HG02678 (cell line): ENCODE data around the gene TARP.

Experiments used
- ATAC-seq: cut with Tn5 transposase; IDR thresholded peaks from one replicate; pipeline ENCODE4 v1.9.1; 2021; ENCODE audit warnings: mild to moderate bottlenecking, moderate library complexity; ENCODE audit not compliant: unreplicated experiment

TARP gene

DNA sequence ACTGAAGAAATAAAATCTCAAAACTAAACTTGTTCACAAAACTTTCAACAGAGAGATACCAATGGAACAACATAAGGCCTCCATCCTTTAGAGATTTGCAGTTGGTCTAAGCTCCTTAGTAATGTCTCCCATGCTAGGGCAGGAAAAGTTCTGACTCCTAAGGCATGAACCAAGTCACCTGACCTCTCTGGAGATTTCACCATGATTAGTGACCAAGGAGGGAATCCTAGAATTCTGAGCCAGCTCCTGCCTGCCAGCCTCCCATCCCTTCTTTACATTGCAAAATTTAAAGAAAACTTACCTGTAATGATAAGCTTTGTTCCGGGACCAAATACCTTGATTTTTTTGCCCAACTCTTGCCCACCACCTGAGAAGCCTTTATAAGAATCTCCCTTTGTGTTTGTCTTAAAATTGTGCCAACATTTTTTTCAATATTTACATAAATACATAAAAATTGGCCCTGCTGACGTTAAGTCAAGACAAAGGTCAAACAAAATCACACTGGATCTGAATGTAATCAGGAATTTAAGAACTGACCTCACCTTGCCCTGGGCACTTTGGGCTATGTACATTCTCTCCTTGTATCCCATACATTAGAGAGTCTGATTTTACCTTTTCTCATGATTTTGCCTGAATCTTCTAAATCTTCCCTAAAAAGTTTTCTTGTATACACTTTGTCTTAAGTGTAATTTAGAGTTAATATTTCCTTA is at the start of gene TARP:
TSS of gene TARP (minus strand) at position 351 of the 710 bp plus-strand sequence.
- no peak for ATAC-seq

DNA sequence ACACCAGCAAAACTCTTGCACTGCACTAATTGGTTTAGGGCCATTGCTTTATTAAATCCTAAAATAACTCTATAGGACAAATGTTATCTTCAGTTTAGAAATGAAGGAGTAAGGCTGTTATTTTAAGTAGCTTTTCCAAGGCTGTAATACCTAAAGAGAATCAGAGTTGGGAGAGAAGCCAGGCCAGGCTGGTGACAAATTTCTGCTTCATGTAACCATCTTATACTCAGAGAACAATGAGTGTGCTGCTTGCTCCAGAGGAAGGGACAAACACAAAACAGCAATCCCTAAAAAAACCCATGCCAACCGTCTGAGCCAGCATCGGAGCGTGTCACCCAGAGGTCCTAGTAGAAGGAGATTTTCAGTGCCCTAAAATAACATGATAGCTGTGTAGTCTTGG is 49.7 kb upstream of the TARP start:
- ATAC-seq, result no peak

DNA sequence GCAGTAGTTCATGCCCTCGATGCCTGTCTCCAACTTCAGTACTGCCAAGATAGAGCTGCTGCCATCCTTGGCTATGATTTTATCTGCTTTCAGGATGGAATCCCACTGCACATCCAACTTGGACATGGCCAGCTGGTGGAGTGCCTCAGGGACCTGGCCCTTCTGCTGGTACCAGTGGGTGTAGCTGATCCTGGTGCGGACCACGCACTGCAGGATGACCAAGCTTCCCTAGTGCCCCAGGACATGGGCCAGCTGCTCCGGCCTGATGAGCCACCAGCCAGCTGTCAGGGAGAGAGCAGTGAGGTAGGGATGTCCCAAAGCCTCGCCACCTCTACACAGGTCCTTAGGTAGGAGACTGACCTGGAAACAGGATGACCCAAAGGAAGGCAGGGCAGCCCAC is 49.0 kb upstream of the TARP start:
- ATAC-seq, result no peak

DNA sequence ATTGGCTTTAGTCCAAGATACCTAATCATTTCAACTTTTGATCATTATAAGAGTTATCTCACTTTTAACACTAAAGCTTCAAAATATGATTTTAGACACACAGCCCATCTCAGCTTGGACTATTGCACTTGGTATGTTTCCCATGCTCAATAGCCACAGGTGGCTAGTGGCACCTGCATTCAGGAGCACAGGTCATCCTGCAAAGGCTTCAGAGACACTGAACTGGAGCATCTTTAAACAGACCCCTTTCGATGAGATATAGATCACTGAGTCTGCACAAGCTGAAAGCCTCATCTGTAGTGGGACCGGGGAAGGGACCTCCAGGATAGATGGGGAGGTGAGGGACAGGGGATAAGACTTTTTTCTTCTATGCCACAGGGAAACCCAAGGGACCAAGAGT is 48.5 kb upstream of the TARP start:
- ATAC-seq, result no peak

DNA sequence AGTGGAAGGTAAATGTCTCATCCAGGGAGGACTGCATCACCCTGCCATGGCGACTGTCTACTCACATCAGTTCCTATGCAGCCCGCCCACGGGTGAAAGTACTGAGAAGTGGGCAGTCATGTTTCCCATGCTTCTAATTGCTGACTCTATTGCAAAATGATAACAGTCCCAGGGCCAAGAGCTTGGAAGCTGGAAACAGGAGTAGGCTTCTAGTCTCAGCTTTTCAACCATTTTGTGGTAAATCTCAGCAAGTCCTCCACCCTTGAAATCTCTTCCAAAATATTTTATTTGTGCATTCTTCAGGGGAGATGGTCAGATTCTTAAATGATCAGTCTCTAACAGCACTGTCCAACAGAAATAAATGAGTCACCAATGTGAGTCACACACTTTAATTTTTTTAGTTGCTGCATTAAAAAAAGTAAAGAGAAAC is 48.1 kb upstream of the TARP start:
- ATAC-seq, result no peak

DNA sequence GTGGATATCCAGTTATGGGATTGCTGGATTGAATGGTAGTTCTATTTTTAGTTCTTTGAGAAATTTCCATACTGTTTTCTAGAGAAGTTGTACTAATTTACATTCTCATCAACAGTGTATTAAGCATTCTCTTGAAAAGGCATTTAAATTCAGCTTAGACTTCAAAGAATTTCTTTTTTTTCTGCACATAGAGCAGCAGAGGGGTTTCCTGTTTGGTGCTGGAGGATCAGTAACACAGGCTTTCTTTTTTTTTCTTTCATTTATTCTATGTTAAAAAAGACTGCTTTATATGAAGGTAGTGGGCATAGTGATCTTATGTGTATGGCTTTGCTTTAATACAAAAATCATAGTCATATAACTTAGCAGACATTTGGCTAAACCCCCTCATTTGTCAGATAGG is 47.6 kb upstream of the TARP start:
- ATAC-seq, result no peak

DNA sequence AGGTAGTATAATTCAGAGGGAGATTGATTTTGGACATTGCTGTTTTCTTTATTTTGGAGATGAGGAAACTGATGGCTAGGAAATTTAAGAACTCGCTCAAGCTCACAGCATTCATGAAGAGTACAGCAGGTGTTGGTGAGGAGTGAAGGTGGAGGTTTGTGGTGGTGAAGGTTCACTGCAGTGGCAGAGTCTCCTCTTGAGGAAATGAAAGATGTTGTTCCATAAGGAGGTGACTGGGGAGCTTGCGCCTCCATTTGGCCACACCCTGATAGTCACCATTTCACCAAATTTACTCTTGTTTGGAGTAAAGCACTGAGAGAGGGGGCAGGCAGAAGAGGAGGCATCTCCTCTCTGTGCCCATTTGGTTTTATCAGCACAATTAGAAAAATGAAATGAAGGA is 46.4 kb upstream of the TARP start:
- no peak for ATAC-seq

DNA sequence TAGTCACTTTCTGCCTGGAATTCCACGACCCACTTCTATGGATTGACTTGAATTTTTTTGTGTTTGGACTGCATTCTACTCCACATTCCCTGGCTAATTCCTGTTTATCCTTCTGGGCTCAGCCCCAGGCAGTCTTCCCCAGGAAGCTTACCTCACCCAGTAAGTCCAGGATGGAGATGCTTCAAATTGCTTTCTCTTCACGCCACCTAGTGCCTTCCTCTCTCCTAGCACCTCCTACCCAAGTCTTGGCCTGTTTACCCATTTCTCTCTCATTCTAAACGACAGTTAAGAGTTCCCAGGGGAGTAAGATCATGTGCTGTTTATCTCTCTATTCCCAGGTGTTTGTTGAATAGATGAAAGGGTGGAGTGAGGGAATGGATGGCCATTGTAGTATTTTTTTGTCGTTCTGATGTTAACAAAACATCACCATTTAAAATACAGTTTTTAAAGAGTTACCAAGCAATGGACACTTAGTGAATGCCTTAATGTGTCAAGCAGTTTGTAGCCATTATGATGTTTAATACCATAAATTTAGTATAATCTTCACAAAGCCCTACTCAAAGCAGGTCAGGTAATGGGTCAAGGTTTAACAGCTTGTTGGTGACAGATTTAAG is 45.5 kb upstream of the TARP start:
- peak; percentile 76 for ATAC-seq

DNA sequence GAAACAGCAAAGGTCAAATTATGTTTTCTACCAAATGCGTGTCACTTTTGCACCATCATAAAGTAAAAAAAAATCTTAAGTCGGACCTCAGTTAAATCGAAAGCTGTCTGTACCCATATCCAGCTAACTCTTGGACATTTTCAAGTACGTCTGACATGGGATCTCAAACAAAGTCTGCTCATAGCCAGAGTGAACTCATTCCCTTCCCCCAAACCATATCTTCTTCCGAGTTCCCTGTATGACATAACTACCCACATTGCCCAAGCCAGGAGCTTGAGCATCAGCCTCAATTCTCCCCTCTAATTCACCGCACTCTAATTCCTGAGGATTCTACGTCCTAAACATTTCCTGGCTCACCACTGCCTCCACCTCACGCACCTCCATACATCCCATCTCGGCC is 44.8 kb upstream of the TARP start:
- ATAC-seq, result no peak

DNA sequence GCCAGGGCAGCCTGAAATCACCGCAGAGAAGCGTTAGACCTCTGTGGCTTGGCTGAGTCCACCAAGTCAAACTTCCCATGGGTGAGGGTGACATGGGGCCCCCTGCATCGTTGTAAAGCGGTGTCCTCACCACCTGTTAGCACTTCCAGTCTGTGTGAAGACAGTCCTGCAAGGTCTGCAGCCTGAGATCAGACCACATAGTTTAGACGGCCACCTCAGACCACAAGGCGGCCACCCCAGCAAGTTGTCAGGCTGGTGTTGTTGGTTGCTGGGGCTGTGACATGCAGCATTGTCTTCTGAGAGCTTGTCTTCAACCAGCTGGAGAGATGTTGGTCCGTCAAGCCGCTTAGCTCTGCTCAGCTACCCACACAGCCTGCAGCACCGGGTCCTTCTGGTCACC is 44.1 kb upstream of the TARP start:
- no peak for ATAC-seq

DNA sequence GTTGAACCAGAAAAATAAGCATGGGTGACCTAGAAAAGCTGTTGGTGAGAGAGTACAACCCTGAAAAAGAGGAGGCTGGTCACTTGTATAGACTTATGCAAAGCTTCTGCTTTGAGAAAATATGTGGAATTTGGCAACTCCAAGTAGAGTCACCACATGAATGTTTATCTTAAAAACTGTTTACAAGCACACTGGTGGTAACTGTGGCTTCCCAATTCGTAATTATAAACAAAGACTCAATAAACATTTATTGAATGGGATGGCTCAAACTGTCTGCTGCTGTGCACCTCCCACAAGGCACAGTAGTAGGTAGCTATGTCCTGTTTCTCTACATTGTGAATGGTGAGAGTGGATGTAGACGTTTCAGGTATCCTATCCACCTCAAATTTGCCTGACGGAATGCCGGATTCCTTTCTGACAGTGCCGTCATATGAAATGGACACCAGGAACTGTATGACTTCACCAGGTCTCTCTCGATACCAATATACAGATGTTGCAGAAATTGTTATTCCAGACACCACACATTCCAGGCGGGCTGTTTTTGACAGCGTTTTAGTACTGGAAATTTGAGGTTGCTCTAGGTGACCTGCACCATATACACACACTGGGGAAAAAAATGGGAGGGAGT is 43.4 kb upstream of the TARP start:
- no peak for ATAC-seq

DNA sequence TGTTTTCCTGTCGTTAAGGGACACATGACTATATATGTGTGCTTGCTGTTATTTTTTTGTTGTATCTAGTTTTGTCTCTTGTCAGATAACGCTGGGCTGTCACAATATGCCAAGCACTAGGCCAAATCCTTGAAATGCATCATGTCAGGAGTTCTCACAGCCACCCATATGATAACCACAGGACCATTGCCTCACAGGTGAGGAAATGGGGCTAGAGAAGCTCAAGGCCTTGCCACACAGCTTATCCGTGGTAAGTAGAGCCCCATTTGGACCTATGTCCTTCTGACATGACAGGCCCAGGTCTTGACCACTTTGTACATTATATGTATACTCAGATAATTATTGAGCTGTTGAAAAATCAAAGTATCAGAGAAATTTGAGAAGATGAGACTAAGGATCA is 42.0 kb upstream of the TARP start:
- ATAC-seq, result no peak

DNA sequence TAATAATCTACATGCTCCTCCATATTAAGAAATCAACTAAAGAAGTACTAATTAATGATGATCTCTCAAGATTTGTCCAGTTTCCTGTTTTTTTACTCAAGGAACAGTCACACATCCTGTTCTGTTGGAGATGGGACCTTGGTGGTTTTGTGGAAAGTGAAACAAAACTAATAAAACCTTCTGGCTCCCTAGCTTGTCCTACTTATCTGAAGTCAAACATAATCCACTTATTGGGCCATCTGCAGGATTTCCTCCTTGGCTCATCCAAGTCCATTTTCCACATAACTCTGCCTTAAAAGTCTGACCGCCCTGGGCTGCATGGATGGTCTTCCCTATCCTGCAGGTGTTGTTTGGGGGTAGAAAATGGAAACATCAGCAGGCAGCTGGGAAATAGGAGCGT is 39.4 kb upstream of the TARP start:
- no peak for ATAC-seq

DNA sequence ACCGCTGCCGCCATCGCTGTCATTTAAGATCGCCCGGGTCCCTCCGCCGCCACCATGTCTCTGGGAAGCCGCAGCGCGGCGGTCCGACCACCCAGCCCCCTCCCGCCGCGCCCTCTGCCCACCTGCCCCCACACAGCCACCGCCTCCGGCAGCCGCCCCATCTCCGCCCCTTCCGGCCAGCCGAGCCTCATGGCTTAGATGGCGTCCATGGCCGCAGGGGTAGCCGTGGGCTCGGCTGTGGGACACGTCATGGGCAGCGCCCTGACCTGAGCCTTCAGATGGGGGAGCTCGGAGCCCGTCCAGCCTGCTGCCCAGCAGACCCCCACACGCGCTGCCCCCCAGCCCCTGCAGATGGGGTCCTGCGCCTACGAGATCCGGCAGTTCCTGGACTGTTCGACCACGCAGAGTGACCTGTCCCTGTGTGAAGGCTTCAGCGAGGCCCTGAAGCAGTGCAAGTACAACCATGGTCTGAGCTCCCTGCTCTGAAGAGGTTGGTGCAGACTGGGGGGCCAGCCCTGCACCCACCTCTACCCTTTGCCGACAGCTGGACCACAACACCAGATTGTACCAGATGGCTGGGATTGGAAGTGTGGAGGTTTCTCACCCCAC is 38.0 kb upstream of the TARP start:
- ATAC-seq, result peak; percentile 66

DNA sequence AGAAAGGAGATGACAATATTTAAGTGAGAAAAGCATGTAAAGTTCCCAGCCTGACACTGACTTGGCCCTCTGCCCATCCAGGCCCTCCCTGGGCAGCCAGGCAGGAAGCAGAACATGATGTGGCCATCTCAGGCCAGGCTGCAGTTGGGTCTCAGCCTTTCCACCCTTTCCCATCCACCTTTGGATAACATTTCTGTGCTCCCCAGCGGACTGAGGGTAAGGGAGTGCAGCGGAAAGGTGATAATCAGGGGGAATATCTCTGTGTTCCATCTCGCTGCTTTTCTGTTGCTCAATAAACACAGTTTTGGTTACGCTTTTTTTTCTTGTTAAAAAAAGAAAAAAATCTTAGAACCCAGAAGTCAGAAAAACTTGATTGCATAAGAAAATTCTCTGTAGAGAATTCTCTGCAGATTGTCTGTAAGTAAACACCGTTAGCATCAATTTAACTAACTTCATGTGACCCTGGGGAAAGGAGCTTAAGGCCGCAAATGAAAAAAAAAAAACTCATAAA is 37.2 kb upstream of the TARP start:
- ATAC-seq, result no peak

DNA sequence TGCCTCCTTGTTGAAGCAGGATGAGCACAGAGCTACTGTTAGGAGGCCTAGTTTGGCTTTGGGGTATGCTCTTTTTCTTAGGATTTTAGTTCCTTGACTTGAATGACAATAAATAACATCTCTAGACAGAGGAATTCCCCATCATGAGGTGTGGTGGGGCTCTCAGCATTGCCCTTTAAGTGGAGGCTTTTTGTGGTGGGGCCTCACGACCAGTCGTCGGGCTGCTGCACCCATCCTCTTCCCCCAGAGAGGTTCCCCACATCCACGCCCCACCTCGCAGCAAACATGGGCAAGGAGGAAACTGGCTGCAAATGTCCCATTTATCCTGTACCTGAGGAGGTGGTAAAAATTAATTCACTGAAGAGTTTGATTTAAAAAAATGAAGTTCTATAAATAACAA is 36.1 kb upstream of the TARP start:
- ATAC-seq, result no peak

DNA sequence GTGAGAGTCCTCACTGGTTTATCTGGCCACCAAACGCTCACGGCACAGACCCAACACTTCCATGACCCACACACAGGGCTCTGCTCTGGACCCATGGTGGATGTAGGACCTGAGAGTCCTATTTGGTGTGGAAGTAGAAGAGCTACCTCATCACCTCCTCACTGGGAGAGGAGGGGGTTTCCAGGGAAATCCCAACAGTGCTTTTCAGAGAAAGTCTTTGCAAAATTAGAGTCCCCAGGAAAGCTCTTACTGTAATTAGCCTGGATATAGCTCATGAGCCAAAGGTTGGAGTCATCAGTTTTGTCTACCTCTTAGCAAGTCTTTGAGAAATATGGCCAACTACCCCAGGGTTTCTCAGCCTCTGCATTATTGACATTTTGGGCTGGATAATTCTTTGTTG is 34.7 kb upstream of the TARP start:
- ATAC-seq, result no peak

DNA sequence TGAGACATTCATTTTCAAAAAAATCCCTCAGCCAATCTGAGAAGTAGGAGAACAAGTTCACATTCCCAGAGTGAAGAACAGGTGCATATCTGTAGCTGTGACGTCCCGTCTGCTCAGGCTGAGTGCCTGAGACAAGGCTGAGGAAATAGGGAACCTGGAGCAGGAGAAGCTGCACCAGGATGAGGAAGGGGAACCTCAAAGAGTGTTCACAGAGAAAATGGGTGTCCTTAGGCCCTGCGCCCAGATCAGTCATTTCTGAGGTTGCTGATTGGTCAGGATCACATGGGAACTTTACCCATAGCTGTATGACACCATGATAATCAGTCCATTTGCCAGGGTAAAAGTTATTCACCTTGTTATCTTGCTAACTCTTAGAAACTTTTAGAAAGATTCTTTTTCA is 34.2 kb upstream of the TARP start:
- no peak for ATAC-seq

DNA sequence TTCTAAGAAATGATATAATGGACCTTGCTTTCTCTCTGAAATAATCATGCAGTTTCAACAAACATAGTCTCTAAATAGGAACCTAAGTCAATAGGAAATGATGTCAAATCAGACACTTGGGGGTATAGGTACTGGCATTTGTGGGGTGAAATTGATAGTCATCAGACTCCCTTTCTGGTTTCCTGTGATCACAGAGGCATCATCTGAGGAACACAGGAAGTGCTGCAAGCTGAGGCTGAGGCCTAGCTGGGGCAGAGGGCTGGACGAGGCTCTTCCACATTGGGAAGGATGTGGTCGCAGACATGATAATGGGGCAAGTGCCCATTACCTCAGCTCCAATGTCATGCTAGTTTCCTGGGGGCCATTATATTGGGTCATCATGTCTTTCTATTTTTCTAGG is 33.5 kb upstream of the TARP start:
- ATAC-seq, result no peak

DNA sequence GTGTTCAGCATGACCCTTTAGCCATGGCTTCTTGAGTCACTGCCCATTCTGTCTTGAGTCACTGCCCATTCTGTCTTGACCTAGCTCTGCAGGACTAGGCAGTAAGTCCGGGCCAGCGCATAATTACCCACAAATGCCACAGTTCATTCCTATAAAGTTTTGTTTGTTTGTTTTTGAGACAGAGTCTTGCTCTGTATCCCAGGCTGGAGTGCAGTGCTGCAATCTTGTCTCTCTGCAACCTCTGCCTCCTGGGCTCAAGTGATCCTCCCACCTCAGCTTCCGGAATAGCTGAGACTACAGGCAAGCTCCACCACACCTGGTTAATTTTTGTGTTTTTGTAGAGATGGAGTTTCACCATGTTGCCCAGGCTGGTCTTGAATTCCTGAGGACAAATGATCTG is 32.7 kb upstream of the TARP start:
- ATAC-seq, result no peak

DNA sequence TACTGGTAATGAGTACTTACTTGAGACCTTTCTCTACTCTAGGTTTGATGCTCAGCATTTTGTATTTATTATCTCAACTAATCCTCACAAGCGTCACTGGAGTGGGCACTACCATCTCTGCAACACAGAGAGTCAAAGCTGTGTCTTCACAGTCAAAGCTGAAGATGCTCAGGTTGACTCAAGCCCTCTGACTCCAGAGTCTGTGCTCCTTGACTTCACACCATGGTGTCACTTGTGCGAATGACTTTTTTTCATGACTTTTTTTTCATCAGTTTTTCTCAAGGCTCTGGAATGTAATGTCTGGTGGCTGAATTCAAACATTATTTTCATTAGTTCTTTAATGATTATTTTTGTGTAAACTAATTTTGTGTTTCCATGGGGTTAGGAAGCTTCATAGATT is 30.4 kb upstream of the TARP start:
- no peak for ATAC-seq

DNA sequence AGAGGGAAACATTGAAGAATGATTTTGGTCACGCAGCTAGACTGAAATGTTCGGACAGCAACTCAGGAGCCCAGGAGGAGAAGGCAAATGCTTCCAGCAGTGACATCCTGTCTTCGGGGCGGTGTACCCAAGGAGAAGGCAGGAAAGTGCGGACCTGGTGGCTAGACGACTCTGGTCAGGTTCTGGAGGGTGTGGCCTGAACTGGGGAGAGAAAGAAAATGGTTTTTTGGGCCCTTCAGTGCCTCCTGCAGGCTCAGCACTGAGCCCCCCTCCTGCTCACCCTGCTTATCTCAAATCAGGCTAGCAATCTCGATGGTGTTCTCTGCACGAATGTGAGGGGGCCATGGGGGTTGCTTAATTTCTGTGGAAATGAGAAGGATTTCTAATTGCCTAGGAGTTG is 26.7 kb upstream of the TARP start:
- no peak for ATAC-seq
